SK-N-SH (cell line): ENCODE data around the gene ISG20. TPM values are rescaled to one million over a fixed set of nuclear protein-coding genes. Genes with fewer than 3 reads are reported as not detected.

Source experiments
- CTCF ChIA-PET: fragments of 300-600, 350-600 bp; formaldehyde crosslinking; extraction: SDS; loops from one replicate; lab custom pipeline; 2021; lab: Yijun Ruan, JAX
- POLR2A ChIA-PET: fragments of 350-600 bp; sonication (Branson Sonifier 250); formaldehyde crosslinking; extraction: SDS; loops from one replicate; lab custom pipeline; 2020; ENCODE audit warnings: antibody characterized with exemption, inconsistent platforms; lab: Yijun Ruan, JAX
- DNase-seq: peaks from one replicate; pipeline ENCODE4 v3.0.0; 2012
- H2AFZ ChIP-seq: fragments of 200-600 bp; sonication (generic); 2 replicates; pipeline ENCODE4 v1.8.1; 2016; ENCODE audit warnings: antibody characterized with exemption, mild to moderate bottlenecking, low read depth
- H3F3A ChIP-seq: fragments of 200-600 bp; sonication (generic); replicated peaks from 2 replicates; pipeline ENCODE3; 2016; ENCODE audit warnings: antibody characterized with exemption, mild to moderate bottlenecking; ENCODE audit not compliant: insufficient read depth
- H3K27ac ChIP-seq, 2 experiments: fragments of 200-500 bp in 1 of 2; fragments of 200-600 bp in 1 of 2; sonication (Bioruptor generic) in 1 of 2; sonication (generic), shearing (Covaris generic) in 1 of 2; 2 replicates each; pipeline versions ENCODE4 v1.5.1 to v1.6.1; 2014 to 2016; ENCODE audit warnings: low read depth in 2 of 2, inconsistent platforms in 1 of 2, low read length in 1 of 2, mild to moderate bottlenecking in 1 of 2, mixed read lengths in 1 of 2
- H3K27me3 ChIP-seq: fragments of 200-600 bp; sonication (generic), shearing (Covaris generic); 2 replicates; pipeline ENCODE4 v1.6.1; 2016; ENCODE audit warnings: mixed run types; ENCODE audit not compliant: insufficient read depth
- H3K36me3 ChIP-seq, 2 experiments: fragments of 200-500 bp in 1 of 2; fragments of 200-600 bp in 1 of 2; sonication (Bioruptor generic) in 1 of 2; sonication (generic) in 1 of 2; replicated peaks in 1 of 2; 2 replicates each; pipeline versions ENCODE3 to v1.5.1; 2014 to 2016; ENCODE audit warnings: low read length in 1 of 2, mild to moderate bottlenecking in 1 of 2; ENCODE audit not compliant: insufficient read depth in 2 of 2, control insufficient read depth in 1 of 2
- H3K4me1 ChIP-seq, 2 experiments: fragments of 200-500 bp in 1 of 2; fragments of 200-600 bp in 1 of 2; sonication (Bioruptor generic) in 1 of 2; sonication (generic), shearing (Covaris generic) in 1 of 2; 2 replicates each; pipeline versions ENCODE4 v1.5.1 to v1.6.1; 2014 to 2016; ENCODE audit warnings: low read depth in 1 of 2, low read length in 1 of 2, mixed run types in 1 of 2; ENCODE audit not compliant: insufficient read depth in 2 of 2, control insufficient read depth in 1 of 2
- H3K4me2 ChIP-seq: fragments of 200-600 bp; sonication (generic), shearing (Covaris generic); 2 replicates; pipeline ENCODE4 v1.6.1; 2017; ENCODE audit warnings: mixed run types
- H3K4me3 ChIP-seq, 2 experiments: fragments of 200-500 bp in 1 of 2; fragments of 200-600 bp in 1 of 2; sonication (Bioruptor generic) in 1 of 2; sonication (generic), shearing (Covaris generic) in 1 of 2; 2 replicates each; pipeline versions ENCODE4 v1.5.1 to v1.8.1; 2014 to 2016; ENCODE audit warnings: low read depth in 2 of 2, inconsistent platforms in 1 of 2, low read length in 1 of 2, mild to moderate bottlenecking in 1 of 2, mixed read lengths in 1 of 2, moderate library complexity in 1 of 2
- H3K79me2 ChIP-seq: fragments of 200-600 bp; sonication (generic); 2 replicates; pipeline ENCODE4 v1.8.1; 2017; ENCODE audit warnings: mild to moderate bottlenecking; ENCODE audit not compliant: insufficient read depth
- H3K9ac ChIP-seq: fragments of 200-600 bp; sonication (generic); 2 replicates; pipeline ENCODE4 v1.6.1; 2017; ENCODE audit warnings: mixed run types
- H3K9me2 ChIP-seq: fragments of 200-600 bp; sonication (generic); 2 replicates; pipeline ENCODE4 v1.6.1; 2017; ENCODE audit warnings: mixed run types
- H3K9me3 ChIP-seq: fragments of 200-600 bp; sonication (generic); 2 replicates; pipeline ENCODE4 v1.6.1; 2017; ENCODE audit warnings: mixed run types, mild to moderate bottlenecking, moderate library complexity
- H4K20me1 ChIP-seq: fragments of 200-600 bp; sonication (generic); 2 replicates; pipeline ENCODE4 v1.6.1; 2017; ENCODE audit warnings: mild to moderate bottlenecking, mixed run types; ENCODE audit not compliant: insufficient read depth
- CHD2 ChIP-seq: fragments of 150-350 bp; IDR thresholded peaks from 2 replicates; pipeline ENCODE4 v1.6.1; 2018; ENCODE audit warnings: low read length; ENCODE audit not compliant: partially characterized antibody
- ELF1 ChIP-seq: IDR thresholded peaks from 2 replicates; pipeline ENCODE4 v1.4.0; 2012
- EP300 ChIP-seq, 2 experiments: IDR thresholded peaks; 2 replicates each; pipeline versions ENCODE4 v1.4.0 to v1.6.1; 2012; ENCODE audit warnings: borderline replicate concordance in 1 of 2, low read depth in 1 of 2, low read length in 1 of 2
- EZH2phosphoT487 ChIP-seq: fragments of 200-600 bp; sonication (generic); IDR thresholded peaks from 2 replicates; pipeline ENCODE4 v1.6.1; 2017; ENCODE audit warnings: low read depth, mixed run types, mild to moderate bottlenecking, antibody characterized with exemption, moderate library complexity, borderline replicate concordance
- GABPA ChIP-seq: IDR thresholded peaks from 2 replicates; pipeline ENCODE4 v1.4.0; 2012; ENCODE audit warnings: low read depth, mild to moderate bottlenecking
- GATA2 ChIP-seq: sonication (generic); formaldehyde crosslinking; IDR thresholded peaks from 2 replicates; pipeline ENCODE4 v1.5.0; 2020; ENCODE audit warnings: mild to moderate bottlenecking, missing genetic modification reagents
- NFIC ChIP-seq: IDR thresholded peaks from 2 replicates; pipeline ENCODE4 v1.4.0; 2012; ENCODE audit warnings: borderline replicate concordance
- RCOR1 ChIP-seq: fragments of 150-350 bp; IDR thresholded peaks from 2 replicates; pipeline ENCODE4 v1.6.1; 2017; ENCODE audit warnings: antibody characterized with exemption, low read length
- TAF1 ChIP-seq: IDR thresholded peaks from 2 replicates; pipeline ENCODE4 v1.6.1; 2012; ENCODE audit warnings: low read depth, mild to moderate bottlenecking, low read length, moderate library complexity, borderline replicate concordance
- YY1 ChIP-seq: IDR thresholded peaks from 2 replicates; pipeline ENCODE4 v1.4.0; 2012; ENCODE audit warnings: low read depth, mild to moderate bottlenecking
- ZBTB33 ChIP-seq: IDR thresholded peaks from 2 replicates; pipeline ENCODE4 v1.4.0; 2012; ENCODE audit warnings: low read depth, borderline replicate concordance
- WGBS: methylation state at CpG from one replicate; pipeline ENCODE4 v1.1.6; 2017; ENCODE audit warnings: low lambda C conversion rate; 5-methylcytosine and 5-hydroxymethylcytosine counted together
- polyA plus RNA-seq, 3 experiments: library from polyadenylated mRNA; depleted of rRNA; stranded (reverse); fragments of >200 nt; gene quantifications; 2 replicates each; pipeline ENCODE4 v1.2.3, GENCODE V29; 2012

The ISG20 gene
- polyA plus RNA-seq, 1 of the 3 experiments (the other 2 are of a cell fraction) = 2.0 TPM

GRCh38 chr15:88615303-88616107 lies 23.3 kb upstream of the ISG20 start:
- CTCF ChIA-PET = interaction anchor here (0.9 to 5.8 kb wide), 11 partner anchors 9 to 160 kb away, joined by 3 to 44 read pairs (median 6); partner anchors contain the start of genes MRPL46 and MRPS11

GRCh38 chr15:88616240-88616639 lies 22.6 kb upstream of the ISG20 start:
- Histone ChIP-seq H3K4me3 (no peak overlapping the region), H3K27me3 (no peaks in the 10 kb centered on the region), H3K4me1 (peaks cover 0 to 3% of the 10 kb centered on the region in 2 experiments; a peak in 1 of 4 replicates), H3K79me2 (peaks cover 1% of the 10 kb centered on the region), H3K9ac (no peak overlapping the region), H2AFZ (no peak overlapping the region), H3K27ac (no peak overlapping the region), H3K36me3 (no peaks in the 10 kb centered on the region), H4K20me1 (no peaks in the 10 kb centered on the region), H3K4me2 (no peak overlapping the region), H3K9me2 (no peaks in the 10 kb centered on the region), H3K9me3 (no peaks in the 10 kb centered on the region), H3F3A (no peaks in the 10 kb centered on the region)
- no peak for TF ChIP-seq CHD2
- TF ChIP-seq YY1 = no peak
- TF ChIP-seq ZBTB33 = no peak
- no peak for TF ChIP-seq GATA2
- TF ChIP-seq ELF1 = no peak
- no peak for TF ChIP-seq EZH2phosphoT487
- no peak for TF ChIP-seq TAF1
- ChIA-PET POLR2A (no interaction called here), CTCF (interaction anchor here (1.6 to 5.8 kb wide), 6 partner anchors 9 to 147 kb away, joined by 5 to 44 read pairs (median 12); partner anchors contain the start of genes MRPL46 and MRPS11)
- no peak for DNase-seq
- WGBS = 64% methylated on average over 4 of the region's 4 CpGs

More at GRCh38 chr15:88615303-88616107, 23.3 kb upstream of the ISG20 start:
- Histone ChIP-seq H3K36me3 (no peaks in the 10 kb centered on the region), H3K9ac (no peak overlapping the region), H3K9me3 (no peaks in the 10 kb centered on the region), H2AFZ (no peak overlapping the region), H3F3A (no peaks in the 10 kb centered on the region), H3K27ac (no peak overlapping the region), H4K20me1 (no peaks in the 10 kb centered on the region), H3K4me2 (no peak overlapping the region), H3K4me3 (no peak overlapping the region), H3K79me2 (no peaks in the 10 kb centered on the region), H3K27me3 (no peaks in the 10 kb centered on the region), H3K9me2 (no peaks in the 10 kb centered on the region), H3K4me1 (peaks cover 0 to 4% of the 10 kb centered on the region in 2 experiments; a peak in 1 of 4 replicates)
- no peak for DNase-seq
- POLR2A ChIA-PET = no interaction called here
- 78% methylated on average over 11 of the region's 11 CpGs for WGBS
- no peak for TF ChIP-seq EP300 (IDR thresholded peaks at IDR 0.05; ENCODE audit: borderline replicate concordance in 1 of 2, low read depth in 1 of 2, low read length in 1 of 2)
- no peak for TF ChIP-seq NFIC
- no peak for TF ChIP-seq RCOR1
- TF ChIP-seq TAF1 = no peak
- TF ChIP-seq GABPA = no peak
